IMR-90 (cell line): Measurements from ENCODE around the gene SLC47A2. TPM values are rescaled to one million over a fixed set of nuclear protein-coding genes. Genes with fewer than 3 reads are reported as not detected.

Source experiments
- ATAC-seq: fragments of 200-7000 bp; cut with Tn5 transposase; 2 replicates; pipeline ENCODE4 v1.9.1; 2020; ENCODE audit warnings: low read depth, mild to moderate bottlenecking, moderate library complexity
- BruUV-seq: library from RNA; stranded (reverse); fragments of 400-500 nt; replicated peaks from 2 replicates; lab custom pipeline; 2021; lab: Mats Ljungman, UMichigan
- CTCF ChIA-PET: fragments of 300-600 bp; formaldehyde crosslinking; extraction: SDS; loops from one replicate; lab custom pipeline; 2021; ENCODE audit warnings: antibody characterized with exemption; lab: Yijun Ruan, JAX
- POLR2A ChIA-PET: fragments of 300-600 bp; sonication (Branson Sonifier 250); formaldehyde crosslinking; loops from one replicate; lab custom pipeline; 2022; ENCODE audit warnings: antibody characterized with exemption; ENCODE audit not compliant: unreplicated experiment; lab: Charles Lee
- DNase-seq: peaks from one replicate; pipeline ENCODE4 v3.0.0; 2013
- H2AFZ ChIP-seq: replicated peaks from 2 replicates; pipeline ENCODE3; 2013; ENCODE audit warnings: low read length, mild to moderate bottlenecking; ENCODE audit not compliant: poor library complexity
- H2AK5ac ChIP-seq: 2 replicates; pipeline ENCODE4 v1.6.1; 2013; ENCODE audit warnings: low read depth, low read length, inconsistent platforms
- H2AK9ac ChIP-seq: replicated peaks from 2 replicates; pipeline ENCODE3; 2013; ENCODE audit warnings: mild to moderate bottlenecking, low read depth, low read length, moderate library complexity; ENCODE audit not compliant: poor library complexity
- H2BK120ac ChIP-seq: 2 replicates; pipeline ENCODE4 v1.6.1; 2013; ENCODE audit warnings: low read depth, low read length, inconsistent platforms
- H2BK15ac ChIP-seq: 3 replicates; pipeline ENCODE4 v1.6.1; 2013; ENCODE audit warnings: low read depth, low read length, inconsistent platforms
- H2BK20ac ChIP-seq: 2 replicates; pipeline ENCODE4 v1.6.1; 2013; ENCODE audit warnings: low read depth, mild to moderate bottlenecking, inconsistent platforms, low read length, moderate library complexity
- H2BK5ac ChIP-seq: 2 replicates; pipeline ENCODE4 v1.6.1; 2013; ENCODE audit warnings: mild to moderate bottlenecking, low read depth, low read length, inconsistent platforms; ENCODE audit not compliant: poor library complexity, severe bottlenecking
- H3K14ac ChIP-seq: replicated peaks from 2 replicates; pipeline ENCODE4 v1.6.1; 2013; ENCODE audit warnings: low read depth, low read length, inconsistent platforms
- H3K18ac ChIP-seq: 2 replicates; pipeline ENCODE4 v1.6.1; 2013; ENCODE audit warnings: low read depth, low read length, control low read depth
- H3K23ac ChIP-seq: 2 replicates; pipeline ENCODE4 v1.6.1; 2013; ENCODE audit warnings: low read depth, low read length, inconsistent platforms
- H3K27ac ChIP-seq: 2 replicates; pipeline ENCODE4 v1.5.1; 2013; ENCODE audit warnings: mild to moderate bottlenecking, control low read depth, low read length; ENCODE audit not compliant: insufficient read depth
- H3K27me3 ChIP-seq: 2 replicates; pipeline ENCODE4 v1.6.1; 2013; ENCODE audit warnings: low read length; ENCODE audit not compliant: control insufficient read depth, insufficient read depth
- H3K36me3 ChIP-seq: 2 replicates; pipeline ENCODE4 v1.6.1; 2013; ENCODE audit warnings: low read length, mixed read lengths; ENCODE audit not compliant: control insufficient read depth, insufficient read depth
- H3K4ac ChIP-seq: 2 replicates; pipeline ENCODE4 v1.6.1; 2013; ENCODE audit warnings: low read depth, low read length, inconsistent platforms
- H3K4me1 ChIP-seq: 2 replicates; pipeline ENCODE4 v1.6.1; 2013; ENCODE audit warnings: low read length, mixed read lengths; ENCODE audit not compliant: control insufficient read depth, insufficient read depth
- H3K4me2 ChIP-seq: 2 replicates; pipeline ENCODE4 v1.6.1; 2013; ENCODE audit warnings: low read depth, mild to moderate bottlenecking, control low read depth, low read length, moderate library complexity
- H3K4me3 ChIP-seq: 2 replicates; pipeline ENCODE4 v1.5.1; 2013; ENCODE audit warnings: low read depth, mild to moderate bottlenecking, control low read depth, low read length, moderate library complexity; ENCODE audit not compliant: insufficient read depth
- H3K56ac ChIP-seq: 2 replicates; pipeline ENCODE4 v1.6.1; 2013; ENCODE audit warnings: low read length, inconsistent platforms; ENCODE audit not compliant: insufficient read depth; ENCODE audit errors: extremely low read depth
- H3K79me1 ChIP-seq, 2 experiments: 2 replicates each; pipeline ENCODE4 v1.6.1; 2013; ENCODE audit warnings: low read length in 2 of 2, inconsistent platforms in 1 of 2, low read depth in 1 of 2
- H3K9ac ChIP-seq: 2 replicates; pipeline ENCODE4 v1.6.1; 2013; ENCODE audit warnings: low read depth, low read length, control low read depth
- H3K9me1 ChIP-seq: 2 replicates; pipeline ENCODE4 v1.6.1; 2013; ENCODE audit warnings: low read length, inconsistent platforms; ENCODE audit not compliant: insufficient read depth
- H3K9me3 ChIP-seq: 2 replicates; pipeline ENCODE4 v1.6.1; 2013; ENCODE audit warnings: low read length; ENCODE audit not compliant: control insufficient read depth, insufficient read depth
- H4K20me1 ChIP-seq: 2 replicates; pipeline ENCODE4 v1.6.1; 2013; ENCODE audit warnings: low read length, inconsistent platforms; ENCODE audit not compliant: insufficient read depth
- H4K5ac ChIP-seq: 2 replicates; pipeline ENCODE4 v1.6.1; 2013; ENCODE audit warnings: mild to moderate bottlenecking, low read depth, low read length, control low read depth
- H4K8ac ChIP-seq, 2 experiments: 2 replicates each; pipeline ENCODE4 v1.6.1; 2013; ENCODE audit warnings: low read depth in 2 of 2, low read length in 2 of 2, control low read depth in 1 of 2, inconsistent platforms in 1 of 2
- H4K91ac ChIP-seq: 2 replicates; pipeline ENCODE4 v1.6.1; 2013; ENCODE audit warnings: low read depth, low read length, inconsistent platforms; ENCODE audit not compliant: insufficient read depth
- BHLHE40 ChIP-seq: fragments of 150-350 bp; IDR thresholded peaks from 2 replicates; pipeline ENCODE4 v1.6.1; 2016; ENCODE audit warnings: mild to moderate bottlenecking, low read depth, low read length
- CEBPB ChIP-seq: IDR thresholded peaks from 2 replicates; pipeline ENCODE4 v1.6.1; 2012; ENCODE audit warnings: low read depth, low read length, improper control_type of control experiment
- CTCF ChIP-seq: conservative IDR thresholded peaks from 2 replicates; pipeline ENCODE4 v1.5.1; 2012; ENCODE audit warnings: mild to moderate bottlenecking, low read depth, low read length, improper control_type of control experiment
- ELK1 ChIP-seq: fragments of 150-350 bp; IDR thresholded peaks from 2 replicates; pipeline ENCODE4 v1.6.1; 2016; ENCODE audit warnings: low read depth, mild to moderate bottlenecking, low read length, moderate library complexity, borderline replicate concordance
- FOS ChIP-seq: fragments of 150-350 bp; IDR thresholded peaks from 2 replicates; pipeline ENCODE4 v1.6.1; 2016; ENCODE audit warnings: low read depth, low read length
- MAFK ChIP-seq: IDR thresholded peaks from 2 replicates; pipeline ENCODE4 v1.6.1; 2012; ENCODE audit warnings: low read depth, low read length, improper control_type of control experiment
- MAZ ChIP-seq: IDR thresholded peaks from 2 replicates; pipeline ENCODE4 v1.6.1; 2012; ENCODE audit warnings: low read depth, mild to moderate bottlenecking, low read length, improper control_type of control experiment, moderate library complexity, borderline replicate concordance
- MXI1 ChIP-seq: IDR thresholded peaks from 2 replicates; pipeline ENCODE4 v1.6.1; 2012; ENCODE audit warnings: low read depth, mild to moderate bottlenecking, low read length, moderate library complexity, borderline replicate concordance
- POLR2A ChIP-seq: IDR thresholded peaks from 2 replicates; pipeline ENCODE4 v1.6.1; 2012; ENCODE audit warnings: mild to moderate bottlenecking, low read depth, low read length
- RAD21 ChIP-seq: IDR thresholded peaks from 2 replicates; pipeline ENCODE4 v1.6.1; 2012; ENCODE audit warnings: low read length, improper control_type of control experiment
- RCOR1 ChIP-seq: IDR thresholded peaks from 2 replicates; pipeline ENCODE4 v1.6.1; 2012; ENCODE audit warnings: mild to moderate bottlenecking, low read length, improper control_type of control experiment; ENCODE audit not compliant: insufficient replicate concordance
- SMC3 ChIP-seq: fragments of 150-350 bp; IDR thresholded peaks from 2 replicates; pipeline ENCODE4 v1.6.1; 2016; ENCODE audit warnings: low read depth, mild to moderate bottlenecking, antibody characterized with exemption, low read length, moderate library complexity
- USF2 ChIP-seq: fragments of 150-350 bp; IDR thresholded peaks from 2 replicates; pipeline ENCODE4 v1.6.1; 2017; ENCODE audit warnings: mild to moderate bottlenecking, antibody characterized with exemption, low read length, low read depth
- WGBS, 2 experiments: methylation state at CpG; one replicate each; pipeline versions ENCODE4 v1.1.5 to v1.1.7; 2013; ENCODE audit warnings: missing lambda C conversion rate in 2 of 2; ENCODE audit not compliant: insufficient read length in 1 of 2; ENCODE audit errors: extremely low coverage in 2 of 2; 5-methylcytosine and 5-hydroxymethylcytosine counted together
- dilution Hi-C: fragments of 300-500 bp; cut with HindIII; formaldehyde crosslinking; loops from one replicate; pipeline ENCODE4 v1.14.3; 2018; ENCODE audit warnings: low sequenced_read_pairs; ENCODE audit not compliant: unreplicated experiment
- in situ Hi-C: fragments of 300-500 bp; cut with MboI; formaldehyde crosslinking; loops from 3 replicates; pipeline ENCODE4 v1.14.3; 2019; ENCODE audit warnings: low sequenced_read_pairs, inconsistent platforms, mixed read lengths
- intact Hi-C: fragments of 100-400 bp; cut with micrococcal nuclease; formaldehyde crosslinking; loops from 2 replicates; pipeline ENCODE4 v1.10.0; 2022
- polyA plus RNA-seq, 3 experiments: library from polyadenylated mRNA; depleted of rRNA; stranded (reverse); fragments of >200 nt; gene quantifications; 2 replicates each; pipeline ENCODE4 v1.2.3, GENCODE V29; 2012; ENCODE audit warnings: low replicate concordance in 1 of 3
- total RNA-seq: library from RNA; depleted of rRNA; stranded (reverse); fragments of >200 nt; gene quantifications from 2 replicates; pipeline ENCODE4 v1.2.3, GENCODE V29; 2012

SLC47A2 gene
- total and polyA plus RNA-seq, 2 of the 4 experiments (the other 2 are of a cell fraction) = not detected

GRCh38 chr17:19741832-19742457 lies 25.6 kb upstream of the SLC47A2 start:
- Histone ChIP-seq H2BK15ac (no peak overlapping the region), H4K20me1 (no peaks in the 10 kb centered on the region), H3K27ac (no peak overlapping the region), H3K4ac (no peak overlapping the region), H2BK5ac (no peak overlapping the region), H3K27me3 (peaks cover 24% of the 10 kb centered on the region), H3K4me1 (no peaks in the 10 kb centered on the region), H2AK5ac (no peak overlapping the region), H3K9me3 (no peaks in the 10 kb centered on the region), H4K8ac (no peak overlapping the region), H4K5ac (no peak overlapping the region), H4K91ac (no peak overlapping the region), H3K9ac (no peak overlapping the region), H3K4me3 (no peak overlapping the region), H2BK20ac (no peak overlapping the region), H3K36me3 (no peaks in the 10 kb centered on the region), H2AFZ (peak overlapping the region; percentile 23), H2BK120ac (no peak overlapping the region), H3K9me1 (no peaks in the 10 kb centered on the region), H3K23ac (no peak overlapping the region), H3K18ac (no peak overlapping the region), H3K14ac (no peak overlapping the region), H3K79me1 (no peaks in the 10 kb centered on the region), H3K56ac (no peak overlapping the region), H2AK9ac (no peak overlapping the region), H3K4me2 (no peak overlapping the region)
- dilution Hi-C loops = no loop called here
- ATAC-seq (no peak), DNase-seq (no peak)
- in situ Hi-C loops = no loop called here
- ChIA-PET CTCF (no interaction called here), POLR2A (no interaction called here)
- intact Hi-C loops = no loop called here
- 60% methylated on average over 1 of the region's 14 CpGs; no CpG with 5 or more reads in 1 of the 2 experiments for WGBS, 2 experiments
- TF ChIP-seq SMC3 (no peak), BHLHE40 (no peak), RCOR1 (no peak), MAFK (no peak), USF2 (no peak), CTCF (no peak), FOS (no peak), MXI1 (no peak), MAZ (no peak), CEBPB (no peak), RAD21 (no peak), ELK1 (no peak), POLR2A (no peak)
- no TSS peak for BruUV-seq
